Measurements from ENCODE around the gene CADPS2. TPM values are rescaled to one million over a fixed set of nuclear protein-coding genes. Genes with fewer than 3 reads are reported as not detected.

CADPS2 gene
- total and polyA plus RNA-seq, 2 of the 8 experiments (the other 6 are each of a cell fraction or from before 2014, with no cell fraction given), result 8.9 to 22.3 TPM

DNA sequence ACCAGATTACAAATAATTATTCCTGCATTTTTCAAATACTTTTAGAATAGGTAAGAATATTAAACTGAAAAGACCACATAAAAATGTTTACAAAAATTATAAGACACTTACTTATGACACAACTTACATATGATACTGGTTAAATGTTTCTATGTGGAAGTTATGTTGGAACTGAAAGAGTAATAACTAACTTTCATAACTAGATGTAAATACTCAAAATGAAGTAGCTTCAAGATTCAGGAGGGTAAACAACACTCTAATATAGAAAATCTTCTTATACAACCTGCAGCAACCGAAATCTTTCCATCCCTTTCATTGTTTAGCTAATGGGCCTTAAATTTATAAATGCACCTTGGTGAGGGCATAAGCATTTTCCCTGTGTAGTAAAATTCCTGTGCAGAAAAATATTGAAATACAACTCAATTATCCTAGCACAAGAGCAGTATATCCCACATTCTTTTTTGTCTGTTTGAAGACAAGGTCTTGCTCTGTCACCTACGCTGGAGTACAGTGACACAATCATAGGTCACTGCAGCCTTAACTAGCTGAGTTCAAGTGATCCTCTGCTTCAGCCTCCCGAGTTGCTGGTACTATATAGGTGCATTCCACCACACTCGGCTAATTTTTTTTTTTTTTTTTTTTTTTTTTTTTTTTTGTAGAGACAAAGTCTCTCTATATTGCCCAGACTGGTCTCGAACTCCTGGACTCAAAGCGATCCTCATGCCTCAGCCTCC lies 168.7 kb downstream of the CADPS2 start (continued):
- TF ChIP-seq ATF3 (IDR thresholded peaks at IDR 0.05; ENCODE audit: insufficient read depth, low read depth, low read length), result no peak
- no peak for TF ChIP-seq NANOG (IDR thresholded peaks at IDR 0.05; ENCODE audit: insufficient read depth, low read depth, low read length, poor library complexity, severe bottlenecking)
- TF ChIP-seq MAX (IDR thresholded peaks at IDR 0.05), result no peak
- no peak for TF ChIP-seq GABPA (IDR thresholded peaks at IDR 0.05; ENCODE audit: borderline replicate concordance, insufficient read depth, low read length)
- TF ChIP-seq EP300 (IDR thresholded peaks at IDR 0.05; ENCODE audit: borderline replicate concordance in 1 of 2, low read depth in 2 of 2, low read length in 2 of 2), result no peak
- no peak for TF ChIP-seq SIX5 (IDR thresholded peaks at IDR 0.05; ENCODE audit: low read depth, low read length)
- no peak for TF ChIP-seq SRF (IDR thresholded peaks at IDR 0.05; ENCODE audit: low read depth, low read length)
- no peak for TF ChIP-seq HDAC6 (IDR thresholded peaks at IDR 0.05; ENCODE audit: low read depth, low read length)

Measured in H1 (cell line).